ENCODE data around the gene NFIL3.

DNA sequence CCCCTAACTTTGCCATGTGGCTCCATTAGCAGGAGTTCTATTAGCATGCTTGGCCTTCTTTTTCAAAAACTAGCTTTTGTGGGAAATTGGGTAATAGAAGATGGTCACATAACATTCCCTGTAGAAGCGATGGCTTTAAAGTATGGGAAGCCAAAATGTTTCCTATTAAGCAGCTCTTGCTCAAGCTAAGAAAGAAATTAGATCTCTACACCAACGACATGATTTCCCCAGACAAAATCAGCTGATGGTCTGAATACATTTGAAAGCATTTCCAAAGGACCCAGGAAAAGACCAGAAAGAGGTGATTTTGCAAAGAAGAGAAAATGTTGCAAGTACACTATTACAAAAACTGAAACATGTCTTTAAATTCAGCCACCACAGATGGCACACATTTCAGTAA, 4.8 kb upstream of the NFIL3 start:
- TF ChIP-seq, protein P1, sequence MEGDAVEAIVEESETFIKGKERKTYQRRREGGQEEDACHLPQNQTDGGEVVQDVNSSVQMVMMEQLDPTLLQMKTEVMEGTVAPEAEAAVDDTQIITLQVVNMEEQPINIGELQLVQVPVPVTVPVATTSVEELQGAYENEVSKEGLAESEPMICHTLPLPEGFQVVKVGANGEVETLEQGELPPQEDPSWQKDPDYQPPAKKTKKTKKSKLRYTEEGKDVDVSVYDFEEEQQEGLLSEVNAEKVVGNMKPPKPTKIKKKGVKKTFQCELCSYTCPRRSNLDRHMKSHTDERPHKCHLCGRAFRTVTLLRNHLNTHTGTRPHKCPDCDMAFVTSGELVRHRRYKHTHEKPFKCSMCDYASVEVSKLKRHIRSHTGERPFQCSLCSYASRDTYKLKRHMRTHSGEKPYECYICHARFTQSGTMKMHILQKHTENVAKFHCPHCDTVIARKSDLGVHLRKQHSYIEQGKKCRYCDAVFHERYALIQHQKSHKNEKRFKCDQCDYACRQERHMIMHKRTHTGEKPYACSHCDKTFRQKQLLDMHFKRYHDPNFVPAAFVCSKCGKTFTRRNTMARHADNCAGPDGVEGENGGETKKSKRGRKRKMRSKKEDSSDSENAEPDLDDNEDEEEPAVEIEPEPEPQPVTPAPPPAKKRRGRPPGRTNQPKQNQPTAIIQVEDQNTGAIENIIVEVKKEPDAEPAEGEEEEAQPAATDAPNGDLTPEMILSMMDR (IDR thresholded peaks at IDR 0.05): no peak
- TF ChIP-seq POLR2A (IDR thresholded peaks at IDR 0.05): no peak
